ENCODE results near the gene SLC2A6. TPM values are rescaled to one million over a fixed set of nuclear protein-coding genes. Genes with fewer than 3 reads are reported as not detected.

SLC2A6 gene
- total RNA-seq, 1 donor from 2014 or later = 2.6 TPM

DNA sequence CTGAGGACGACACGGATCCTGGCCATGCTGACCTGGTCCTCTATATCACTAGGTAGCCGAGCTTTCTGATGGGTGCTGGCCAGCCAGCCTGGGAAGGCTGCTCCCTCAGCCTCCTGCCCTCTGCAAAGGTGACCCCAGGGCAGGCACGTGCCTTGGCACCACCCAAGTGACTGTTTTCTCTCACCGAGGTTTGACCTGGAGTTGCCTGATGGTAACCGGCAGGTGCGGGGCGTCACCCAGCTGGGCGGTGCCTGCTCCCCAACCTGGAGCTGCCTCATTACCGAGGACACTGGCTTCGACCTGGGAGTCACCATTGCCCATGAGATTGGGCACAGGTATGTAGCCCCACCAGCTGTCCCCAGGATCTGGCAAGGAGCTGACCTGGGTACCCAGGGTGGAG, 52.9 kb downstream of the SLC2A6 start:
- TF ChIP-seq, protein P1, sequence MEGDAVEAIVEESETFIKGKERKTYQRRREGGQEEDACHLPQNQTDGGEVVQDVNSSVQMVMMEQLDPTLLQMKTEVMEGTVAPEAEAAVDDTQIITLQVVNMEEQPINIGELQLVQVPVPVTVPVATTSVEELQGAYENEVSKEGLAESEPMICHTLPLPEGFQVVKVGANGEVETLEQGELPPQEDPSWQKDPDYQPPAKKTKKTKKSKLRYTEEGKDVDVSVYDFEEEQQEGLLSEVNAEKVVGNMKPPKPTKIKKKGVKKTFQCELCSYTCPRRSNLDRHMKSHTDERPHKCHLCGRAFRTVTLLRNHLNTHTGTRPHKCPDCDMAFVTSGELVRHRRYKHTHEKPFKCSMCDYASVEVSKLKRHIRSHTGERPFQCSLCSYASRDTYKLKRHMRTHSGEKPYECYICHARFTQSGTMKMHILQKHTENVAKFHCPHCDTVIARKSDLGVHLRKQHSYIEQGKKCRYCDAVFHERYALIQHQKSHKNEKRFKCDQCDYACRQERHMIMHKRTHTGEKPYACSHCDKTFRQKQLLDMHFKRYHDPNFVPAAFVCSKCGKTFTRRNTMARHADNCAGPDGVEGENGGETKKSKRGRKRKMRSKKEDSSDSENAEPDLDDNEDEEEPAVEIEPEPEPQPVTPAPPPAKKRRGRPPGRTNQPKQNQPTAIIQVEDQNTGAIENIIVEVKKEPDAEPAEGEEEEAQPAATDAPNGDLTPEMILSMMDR (IDR thresholded peaks at IDR 0.05; ENCODE audit: insufficient read depth, low read length, severe bottlenecking) = no peak
- H3K36me3 ChIP-seq (ENCODE audit: control insufficient read depth, insufficient read depth, low read length) = no peaks in the 10 kb centered on the region
- no peak for FAIRE-seq

DNA sequence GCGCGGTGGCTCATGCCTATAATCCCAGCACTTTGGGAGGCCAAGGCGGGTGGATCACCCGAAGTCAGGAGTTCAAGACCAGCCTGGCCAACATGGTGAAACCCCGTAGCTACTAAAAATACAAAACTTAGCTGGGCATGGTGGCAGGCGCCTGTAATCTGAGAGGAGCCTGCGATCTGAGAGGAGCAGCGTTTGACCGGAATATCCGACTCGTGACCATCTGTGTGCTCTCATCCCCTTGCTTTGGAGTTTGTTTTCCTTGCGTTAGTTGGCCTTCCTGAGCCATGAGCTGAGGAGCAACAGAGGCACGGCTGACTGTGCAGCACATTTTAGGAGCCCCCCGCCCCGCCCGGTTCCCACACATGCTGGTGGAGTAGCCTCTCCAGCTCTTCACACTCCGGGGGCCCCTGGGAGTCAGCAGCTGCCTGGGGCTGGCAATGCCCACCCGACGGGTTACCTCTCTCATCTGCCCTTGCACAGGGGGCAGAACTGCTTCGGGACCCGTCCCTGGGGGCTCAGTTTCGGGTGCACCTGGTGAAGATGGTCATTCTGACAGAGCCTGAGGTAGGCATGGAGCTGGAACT, 53.8 kb downstream of the SLC2A6 start:
- TF ChIP-seq, protein P1 (IDR thresholded peaks at IDR 0.05; ENCODE audit: insufficient read depth, low read length, severe bottlenecking) = no peak

More for the DNA sequence above, 52.9 kb downstream of the SLC2A6 start:
- H3K27me3 ChIP-seq (ENCODE audit: control insufficient read depth, insufficient read depth, low read length) = peaks cover 5% of the 10 kb centered on the region
- no peak for DNase-seq (ENCODE audit: low read depth)
- no peak overlapping the region for H3K4me3 ChIP-seq (ENCODE audit: low read depth, low read length)

DNA sequence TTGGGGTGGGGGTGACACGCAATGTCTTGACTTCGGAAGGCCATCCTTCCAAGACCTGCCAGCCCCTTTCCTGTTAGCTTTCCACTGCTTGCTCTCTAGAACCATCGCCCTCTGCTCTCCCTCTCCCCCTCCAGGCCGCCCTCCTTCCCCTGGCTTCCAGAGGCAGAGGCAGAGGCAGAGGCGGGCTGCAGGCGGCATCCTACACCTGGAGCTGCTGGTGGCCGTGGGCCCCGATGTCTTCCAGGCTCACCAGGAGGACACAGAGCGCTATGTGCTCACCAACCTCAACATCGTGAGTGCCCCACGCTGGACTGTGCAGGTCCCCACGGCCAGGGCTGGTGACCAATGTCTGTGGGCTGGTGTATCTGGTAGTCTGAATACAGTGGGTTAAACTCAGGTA, 54.7 kb downstream of the SLC2A6 start:
- no peak for FAIRE-seq
- H3K27me3 ChIP-seq (ENCODE audit: control insufficient read depth, insufficient read depth, low read length) = peaks cover 5% of the 10 kb centered on the region

More for the DNA sequence above, 53.8 kb downstream of the SLC2A6 start:
- Histone ChIP-seq H3K36me3 (ENCODE audit: control insufficient read depth, insufficient read depth, low read length) (no peaks in the 10 kb centered on the region), H3K4me3 (ENCODE audit: low read depth, low read length) (no peak overlapping the region), H3K27me3 (ENCODE audit: control insufficient read depth, insufficient read depth, low read length) (peaks cover 5% of the 10 kb centered on the region)
- no peak for DNase-seq (ENCODE audit: low read depth)
- no peak for FAIRE-seq

DNA sequence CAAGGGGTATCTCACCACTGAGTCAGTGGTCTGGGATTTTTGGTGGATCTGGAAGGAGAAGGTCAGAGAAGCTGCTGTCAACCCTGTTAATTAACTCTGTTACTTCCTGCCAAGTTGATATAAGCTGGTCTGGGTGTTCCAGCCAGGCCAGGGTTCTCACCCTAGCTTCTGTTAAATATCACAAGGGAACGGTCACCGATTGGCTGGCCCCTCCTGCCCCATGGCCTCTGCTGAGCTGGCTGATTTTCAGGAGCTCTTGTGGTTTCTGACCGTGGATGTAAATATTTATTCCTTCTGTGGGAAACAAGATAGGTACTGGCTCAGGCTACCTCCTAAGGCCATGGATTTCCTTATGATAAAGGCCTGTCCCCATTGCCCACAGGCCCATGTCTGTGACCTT, 55.7 kb downstream of the SLC2A6 start:
- no peak for FAIRE-seq
- Histone ChIP-seq H3K36me3 (ENCODE audit: control insufficient read depth, insufficient read depth, low read length) (no peaks in the 10 kb centered on the region), H3K4me3 (ENCODE audit: low read depth, low read length) (no peak overlapping the region), H3K27me3 (ENCODE audit: control insufficient read depth, insufficient read depth, low read length) (peaks cover 5% of the 10 kb centered on the region)
- TF ChIP-seq, protein P1 (IDR thresholded peaks at IDR 0.05; ENCODE audit: insufficient read depth, low read length, severe bottlenecking) = no peak
- no peak for DNase-seq (ENCODE audit: low read depth)

More for the DNA sequence above, 54.7 kb downstream of the SLC2A6 start:
- TF ChIP-seq, protein P1 (IDR thresholded peaks at IDR 0.05; ENCODE audit: insufficient read depth, low read length, severe bottlenecking) = no peak
- Histone ChIP-seq H3K36me3 (ENCODE audit: control insufficient read depth, insufficient read depth, low read length) (no peaks in the 10 kb centered on the region), H3K4me3 (ENCODE audit: low read depth, low read length) (no peak overlapping the region)
- no peak for DNase-seq (ENCODE audit: low read depth)

DNA sequence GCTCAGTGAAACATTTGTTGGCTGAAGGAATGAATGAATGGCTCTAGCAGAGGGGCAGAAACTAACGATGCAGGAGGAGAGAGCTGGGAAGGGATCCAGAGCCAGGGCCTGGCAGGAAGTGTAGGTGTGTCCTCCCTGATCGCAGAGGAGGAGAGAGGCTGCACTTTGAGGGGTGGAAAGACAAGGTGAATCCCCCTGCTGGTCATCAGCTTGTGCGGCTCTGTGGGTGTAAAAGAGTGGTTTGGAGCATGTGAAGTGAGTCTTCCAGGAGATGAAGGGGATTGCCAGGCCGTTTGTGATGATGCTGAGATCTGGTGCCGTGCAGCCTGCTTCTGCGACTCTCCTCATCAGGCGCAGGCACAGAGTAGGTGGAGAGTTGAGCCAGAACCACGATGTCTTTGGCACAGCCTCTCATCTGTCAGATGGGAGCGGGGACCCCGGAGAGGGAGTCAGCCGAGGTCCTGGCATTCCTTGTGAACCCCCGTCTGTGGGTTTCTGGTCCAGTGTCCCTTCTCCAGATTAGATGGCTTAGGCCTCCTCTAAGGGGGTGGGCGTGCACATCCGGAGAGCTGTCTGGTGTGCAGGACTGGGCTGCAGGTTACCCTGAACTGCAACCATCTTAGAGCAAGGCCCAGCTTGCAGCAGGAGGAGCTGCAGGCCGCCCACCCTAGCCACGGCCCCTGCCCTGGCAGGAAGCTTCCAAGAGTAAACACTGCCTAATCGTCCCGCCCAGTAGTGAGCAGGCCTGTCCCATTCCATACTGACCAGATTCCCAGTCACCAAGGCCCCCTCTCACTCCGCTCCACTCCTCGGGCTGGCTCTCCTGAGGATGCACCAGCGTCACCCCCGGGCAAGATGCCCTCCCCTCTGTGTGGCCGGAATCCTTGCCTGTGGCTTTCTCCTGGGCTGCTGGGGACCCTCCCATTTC, 57.0 kb downstream of the SLC2A6 start, which contains the start of gene ADAMTS13:
Gene ADAMTS13 (plus strand): TSS at position 753 of the 928 bp plus-strand sequence. CDS start 77 bp downstream, at position 830.
- no peaks in the 10 kb centered on the region for H3K27me3 ChIP-seq (ENCODE audit: control insufficient read depth, insufficient read depth, low read length)
- FAIRE-seq (no peak), DNase-seq (ENCODE audit: low read depth) (peak; percentile 17)
- TF ChIP-seq, protein P1 (IDR thresholded peaks at IDR 0.05; ENCODE audit: insufficient read depth, low read length, severe bottlenecking) = no peak
- H3K36me3 ChIP-seq (ENCODE audit: control insufficient read depth, insufficient read depth, low read length) = no peaks in the 10 kb centered on the region
- H3K4me3 ChIP-seq (ENCODE audit: low read depth, low read length) = no peak within 1 kb of the TSS

Other genes with a start within 250 kb of the SLC2A6 start
- gene ABO, start 203.9 kb downstream of the SLC2A6 start, total RNA-seq = 1.8 and 1.9 TPM in 2 replicates
- 9.0 and 11.1 TPM in 2 replicates for gene SURF6, start 142.9 kb downstream of the SLC2A6 start, total RNA-seq
- gene MED22, start 131.0 kb downstream of the SLC2A6 start, total RNA-seq = 17.5 and 21.3 TPM in 2 replicates
- gene RPL7A, start 130.9 kb downstream of the SLC2A6 start, total RNA-seq = 2,200 and 3,023 TPM in 2 replicates
- gene SURF1, start 122.6 kb downstream of the SLC2A6 start, total RNA-seq = 23.4 and 44.5 TPM in 2 replicates
- 46.6 and 51.3 TPM in 2 replicates for gene SURF2, start 122.5 kb downstream of the SLC2A6 start, total RNA-seq
- 269 and 295 TPM in 2 replicates for gene SURF4, start 103.0 kb downstream of the SLC2A6 start, total RNA-seq
- under 0.01 and 0.38 TPM in 2 replicates for gene STKLD1, start 102.7 kb downstream of the SLC2A6 start, total RNA-seq
- 13.7 and 15.5 TPM in 2 replicates for gene REXO4, start 61.1 kb downstream of the SLC2A6 start, total RNA-seq
- 0.53 and 1.0 TPM in 2 replicates for gene ADAMTS13, start 56.7 kb downstream of the SLC2A6 start, total RNA-seq
- 5.5 and 9.2 TPM in 2 replicates for gene CACFD1, start 19.1 kb downstream of the SLC2A6 start, total RNA-seq
- gene MYMK, start 45.9 kb upstream of the SLC2A6 start, total RNA-seq = not detected in 2 replicates
- gene ADAMTSL2, start 55.6 kb upstream of the SLC2A6 start, total RNA-seq = not detected in 2 replicates
- not detected in 2 replicates for gene FAM163B, start 130.3 kb upstream of the SLC2A6 start, total RNA-seq
- gene DBH, start 157.3 kb upstream of the SLC2A6 start, total RNA-seq = not detected in 2 replicates